ENCODE data around the gene DNAJC7.

Gene DNAJC7

DNA sequence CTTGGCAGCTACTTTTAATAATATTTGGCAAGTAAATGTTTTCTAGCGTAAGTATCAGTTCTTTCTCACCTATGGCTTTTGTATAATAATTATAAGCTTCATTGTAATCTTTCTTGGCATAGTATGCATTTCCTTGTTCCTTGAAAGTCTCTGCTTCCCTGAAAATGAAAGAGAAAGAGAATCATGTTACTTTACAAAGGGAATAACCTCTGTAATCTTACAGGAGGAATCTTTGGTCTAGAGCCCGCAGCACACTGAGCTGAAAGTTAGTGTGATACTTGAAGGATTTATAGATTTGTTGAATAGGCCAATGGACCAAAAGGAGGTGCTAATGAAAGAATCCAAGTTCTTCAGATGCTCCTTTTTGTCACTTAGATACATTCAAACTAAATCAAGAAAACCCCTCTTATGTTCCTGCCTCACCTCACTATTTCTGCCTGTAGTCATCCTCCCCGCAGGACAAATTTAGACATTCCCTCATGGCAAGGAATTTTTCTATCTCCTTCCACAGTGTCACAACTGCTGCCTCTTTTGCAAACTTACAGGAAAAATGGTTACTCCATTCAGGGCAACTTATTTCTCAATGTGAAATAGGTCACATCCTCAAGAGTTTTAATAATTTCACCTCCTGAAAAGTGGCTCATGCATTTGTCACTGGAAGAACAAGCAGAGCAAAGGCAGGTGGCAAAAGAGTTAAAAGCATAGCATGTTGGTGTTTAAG, 16.7 kb downstream of the DNAJC7 start:
- H3K4me3 ChIP-seq (ENCODE audit: low read depth, low read length): no peak overlapping the region
- no peak for DNase-seq (ENCODE audit: low read depth)
- TF ChIP-seq, protein P1, sequence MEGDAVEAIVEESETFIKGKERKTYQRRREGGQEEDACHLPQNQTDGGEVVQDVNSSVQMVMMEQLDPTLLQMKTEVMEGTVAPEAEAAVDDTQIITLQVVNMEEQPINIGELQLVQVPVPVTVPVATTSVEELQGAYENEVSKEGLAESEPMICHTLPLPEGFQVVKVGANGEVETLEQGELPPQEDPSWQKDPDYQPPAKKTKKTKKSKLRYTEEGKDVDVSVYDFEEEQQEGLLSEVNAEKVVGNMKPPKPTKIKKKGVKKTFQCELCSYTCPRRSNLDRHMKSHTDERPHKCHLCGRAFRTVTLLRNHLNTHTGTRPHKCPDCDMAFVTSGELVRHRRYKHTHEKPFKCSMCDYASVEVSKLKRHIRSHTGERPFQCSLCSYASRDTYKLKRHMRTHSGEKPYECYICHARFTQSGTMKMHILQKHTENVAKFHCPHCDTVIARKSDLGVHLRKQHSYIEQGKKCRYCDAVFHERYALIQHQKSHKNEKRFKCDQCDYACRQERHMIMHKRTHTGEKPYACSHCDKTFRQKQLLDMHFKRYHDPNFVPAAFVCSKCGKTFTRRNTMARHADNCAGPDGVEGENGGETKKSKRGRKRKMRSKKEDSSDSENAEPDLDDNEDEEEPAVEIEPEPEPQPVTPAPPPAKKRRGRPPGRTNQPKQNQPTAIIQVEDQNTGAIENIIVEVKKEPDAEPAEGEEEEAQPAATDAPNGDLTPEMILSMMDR (IDR thresholded peaks at IDR 0.05; ENCODE audit: low read depth, low read length, missing control alignments): no peak

DNA sequence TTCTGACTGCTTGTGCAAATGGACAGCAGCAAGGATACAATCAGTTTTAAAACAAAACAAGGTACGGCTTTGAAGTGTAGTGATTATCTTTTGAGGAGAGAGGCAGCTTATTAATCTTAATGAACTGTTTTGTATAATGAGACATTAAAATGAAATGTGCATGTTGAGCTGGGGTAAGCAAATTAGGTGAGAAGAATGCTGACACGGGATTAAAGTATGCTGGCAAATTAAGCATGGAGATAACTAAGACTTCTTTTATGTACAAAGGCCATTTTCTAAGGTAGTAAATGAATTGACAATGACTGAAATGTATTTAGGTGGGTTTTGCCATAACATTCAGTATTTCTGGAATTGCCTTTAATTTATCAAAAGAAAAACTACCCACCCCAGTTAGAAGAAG, 18.7 kb downstream of the DNAJC7 start:
- no peak for DNase-seq (ENCODE audit: low read depth)
- TF ChIP-seq, protein P1 (IDR thresholded peaks at IDR 0.05; ENCODE audit: low read depth, low read length, missing control alignments): no peak
- no peak overlapping the region for H3K4me3 ChIP-seq (ENCODE audit: low read depth, low read length)

DNA sequence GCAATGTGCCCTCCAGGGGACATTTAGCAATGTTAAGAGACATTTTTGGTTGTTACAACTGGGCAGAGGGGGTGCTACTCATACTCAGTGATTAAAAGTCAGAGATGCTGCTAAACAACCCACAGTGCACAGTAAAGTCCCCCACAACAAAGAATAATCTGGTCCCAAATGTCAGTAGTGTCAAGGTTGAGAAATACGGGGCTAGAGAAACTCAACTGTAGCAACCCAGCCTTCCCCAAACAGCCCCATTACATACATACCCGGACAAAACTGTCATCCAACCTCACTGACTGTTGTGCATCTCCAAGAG, 20.4 kb downstream of the DNAJC7 start:
- DNase-seq (ENCODE audit: low read depth): no peak
- TF ChIP-seq, protein P1 (IDR thresholded peaks at IDR 0.05; ENCODE audit: low read depth, low read length, missing control alignments): no peak
- no peak overlapping the region for H3K4me3 ChIP-seq (ENCODE audit: low read depth, low read length)

DNA sequence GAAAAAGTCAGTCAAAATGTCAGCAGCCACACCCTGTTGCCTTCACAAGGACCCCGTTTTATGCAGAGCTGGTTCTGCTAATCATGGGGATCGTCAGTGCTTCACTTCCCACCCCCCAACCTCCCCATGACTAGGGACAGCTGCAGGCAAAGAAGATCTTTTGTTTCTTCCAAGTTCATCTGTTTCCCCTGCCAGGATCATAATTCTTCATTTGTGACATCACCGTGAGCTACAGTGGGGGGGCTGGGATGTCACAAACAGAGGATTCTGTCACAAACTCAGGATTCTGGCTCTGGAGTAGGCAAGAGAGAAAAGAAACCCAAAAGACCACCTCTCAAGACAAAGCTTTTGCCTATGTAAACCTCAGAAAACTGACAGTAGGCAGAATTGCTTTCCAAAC, 24.7 kb downstream of the DNAJC7 start:
- no peak overlapping the region for H3K4me3 ChIP-seq (ENCODE audit: low read depth, low read length)
- no peak for DNase-seq (ENCODE audit: low read depth)
- TF ChIP-seq, protein P1 (IDR thresholded peaks at IDR 0.05; ENCODE audit: low read depth, low read length, missing control alignments): no peak

DNA sequence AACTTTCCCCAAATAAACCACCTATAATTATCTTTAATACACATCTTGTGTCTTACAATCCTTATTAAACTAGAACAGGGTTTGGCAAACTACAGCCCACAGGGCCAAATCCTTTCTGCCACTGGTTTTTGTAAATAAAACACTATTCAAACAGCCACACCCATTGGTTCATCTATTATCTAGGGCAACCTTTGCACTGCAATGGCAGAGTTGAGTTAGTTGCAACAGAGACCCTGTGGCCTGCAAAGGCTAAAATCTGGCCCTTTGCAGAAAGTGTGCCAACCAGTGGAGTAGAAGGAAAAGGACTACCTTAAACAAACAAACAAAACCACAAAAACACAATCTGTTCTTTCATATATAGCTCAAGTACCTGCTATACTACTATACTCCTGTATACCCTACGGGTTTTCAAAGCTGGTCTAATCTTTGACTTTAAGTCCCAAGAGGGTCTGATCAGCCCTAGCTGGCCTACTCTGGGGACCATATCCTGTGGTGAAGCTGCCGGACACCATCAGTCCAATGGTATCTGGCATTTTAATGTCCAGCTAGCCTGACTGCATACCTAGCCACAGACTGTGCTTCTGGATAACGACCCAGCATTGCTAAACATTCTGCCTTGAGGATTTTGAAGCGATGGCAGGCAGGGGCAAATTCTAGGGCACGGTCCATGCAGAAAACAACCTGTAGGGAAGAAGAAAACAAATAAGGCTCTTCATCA, 27.4 kb downstream of the DNAJC7 start:
- no peak for DNase-seq (ENCODE audit: low read depth)
- no peak overlapping the region for H3K4me3 ChIP-seq (ENCODE audit: low read depth, low read length)
- TF ChIP-seq, protein P1 (IDR thresholded peaks at IDR 0.05; ENCODE audit: low read depth, low read length, missing control alignments): no peak

DNA sequence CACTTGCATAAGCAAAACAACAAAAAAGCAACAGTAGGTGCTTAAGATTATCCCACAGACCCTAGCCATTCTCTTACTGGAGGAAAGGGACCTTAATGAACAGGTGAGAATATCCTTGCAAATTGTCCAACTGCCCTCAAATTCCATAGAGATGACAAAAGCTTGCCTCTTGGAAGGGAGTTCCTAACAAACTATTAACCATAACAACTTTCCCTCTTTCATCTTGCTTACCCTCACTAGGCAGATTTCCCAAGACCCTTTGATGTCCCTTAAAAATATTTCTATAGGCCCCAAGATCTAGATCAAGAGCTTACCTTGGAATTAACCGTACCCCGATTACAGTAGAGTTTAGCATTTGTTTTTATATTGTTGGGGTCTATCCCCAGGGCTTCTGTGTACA, 28.8 kb downstream of the DNAJC7 start:
- H3K4me3 ChIP-seq (ENCODE audit: low read depth, low read length): no peak overlapping the region
- TF ChIP-seq, protein P1 (IDR thresholded peaks at IDR 0.05; ENCODE audit: low read depth, low read length, missing control alignments): no peak
- DNase-seq (ENCODE audit: low read depth): no peak

DNA sequence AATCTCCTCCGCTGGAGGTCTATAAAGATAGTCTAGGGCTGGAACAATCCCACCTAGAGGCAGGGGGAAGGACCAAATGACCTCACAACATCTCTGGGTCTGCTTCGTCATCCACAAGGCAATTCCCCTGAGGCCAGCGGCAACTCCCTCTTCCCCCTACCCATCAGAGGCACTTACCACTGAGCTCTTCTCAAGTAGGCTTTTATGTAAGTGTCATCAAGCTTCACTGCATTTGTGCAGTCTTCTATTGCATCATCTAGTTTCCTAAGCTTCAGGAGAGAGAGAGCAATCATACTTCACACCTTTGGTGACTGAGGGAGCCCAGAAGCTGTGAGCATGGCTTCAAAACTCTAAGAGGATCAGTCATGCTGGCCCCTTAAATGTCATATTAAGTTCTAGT, 29.6 kb downstream of the DNAJC7 start:
- DNase-seq (ENCODE audit: low read depth): no peak
- H3K4me3 ChIP-seq (ENCODE audit: low read depth, low read length): no peak overlapping the region
- TF ChIP-seq, protein P1 (IDR thresholded peaks at IDR 0.05; ENCODE audit: low read depth, low read length, missing control alignments): no peak

Data from GM12864 (cell line).